A673 (cell line): ENCODE measurements around the gene CNTNAP4. TPM values are rescaled to one million over a fixed set of nuclear protein-coding genes. Genes with fewer than 3 reads are reported as not detected.

ENCODE experiments used
- BruUV-seq: library from RNA; stranded (reverse); fragments of 400-500 nt; replicated peaks from 2 replicates; lab custom pipeline; 2021; lab: Mats Ljungman, UMichigan
- CTCF ChIA-PET: fragments of 300-600 bp; sonication (Branson Sonifier 250); formaldehyde crosslinking; loops from one replicate; lab custom pipeline; 2022; ENCODE audit warnings: antibody characterized with exemption; lab: Charles Lee
- POLR2A ChIA-PET: fragments of 300-600 bp; sonication (Branson Sonifier 250); formaldehyde crosslinking; loops from one replicate; lab custom pipeline; 2022; ENCODE audit warnings: antibody characterized with exemption; ENCODE audit not compliant: low non-redundant PET; lab: Charles Lee
- DNase-seq: peaks from one replicate; pipeline ENCODE4 v3.0.0-alpha.2; 2015; ENCODE audit warnings: low spot score
- H3K27ac ChIP-seq: fragments of 200-600 bp; sonication (generic); 2 replicates; pipeline ENCODE4 v1.5.1; 2016; ENCODE audit warnings: mixed run types, low read depth, mild to moderate bottlenecking, mixed read lengths, antibody characterized with exemption, low read length; ENCODE audit not compliant: poor library complexity, severe bottlenecking
- H3K27me3 ChIP-seq: fragments of 200-600 bp; sonication (generic); replicated peaks from 2 replicates; pipeline ENCODE4 v1.6.1; 2017; ENCODE audit warnings: mixed run types, low read depth, mild to moderate bottlenecking, mixed read lengths, antibody characterized with exemption, low read length; ENCODE audit not compliant: insufficient read depth, poor library complexity
- H3K36me3 ChIP-seq: fragments of 200-600 bp; sonication (generic); 2 replicates; pipeline ENCODE4 v1.6.1; 2016; ENCODE audit warnings: mixed run types, mild to moderate bottlenecking, mixed read lengths, antibody characterized with exemption, low read length; ENCODE audit not compliant: insufficient read depth, poor library complexity, severe bottlenecking
- H3K4me1 ChIP-seq: fragments of 200-600 bp; sonication (generic); 2 replicates; pipeline ENCODE4 v1.6.1; 2017; ENCODE audit warnings: mixed run types, mild to moderate bottlenecking, mixed read lengths, antibody characterized with exemption, low read length; ENCODE audit not compliant: insufficient read depth, poor library complexity, severe bottlenecking
- H3K4me3 ChIP-seq: fragments of 200-600 bp; sonication (generic); 2 replicates; pipeline ENCODE4 v1.5.1; 2016; ENCODE audit warnings: low read depth, mixed run types, mild to moderate bottlenecking, mixed read lengths, low read length; ENCODE audit not compliant: poor library complexity, severe bottlenecking
- H3K9me3 ChIP-seq: fragments of 200-600 bp; sonication (generic); 2 replicates; pipeline ENCODE4 v1.6.1; 2016; ENCODE audit warnings: mixed run types, low read depth, mild to moderate bottlenecking, mixed read lengths, antibody characterized with exemption, low read length; ENCODE audit not compliant: poor library complexity, severe bottlenecking
- CTCF ChIP-seq: fragments of 300-800, 200-600 bp; sonication (generic); conservative IDR thresholded peaks from 2 replicates; pipeline ENCODE4 v1.5.1; 2017; ENCODE audit warnings: low read depth, mild to moderate bottlenecking, antibody characterized with exemption, low read length, moderate library complexity, mixed read lengths
- EZH2 ChIP-seq: fragments of 200-600 bp; sonication (generic); IDR thresholded peaks from 2 replicates; pipeline ENCODE4 v1.6.1; 2017; ENCODE audit warnings: borderline replicate concordance, low read depth, mild to moderate bottlenecking, mixed read lengths, antibody characterized with exemption, low read length; ENCODE audit not compliant: poor library complexity, severe bottlenecking
- intact Hi-C: fragments of 100-400 bp; cut with micrococcal nuclease; formaldehyde crosslinking; loops from one replicate; pipeline ENCODE4 v1.10.0; 2022; ENCODE audit not compliant: unreplicated experiment
- total RNA-seq: library from RNA; stranded (reverse); gene quantifications from 2 replicates; pipeline ENCODE4 v1.2.3, GENCODE V29; 2021

Gene CNTNAP4
- total RNA-seq, 1 experiment from 2014 or later, result not detected

DNA sequence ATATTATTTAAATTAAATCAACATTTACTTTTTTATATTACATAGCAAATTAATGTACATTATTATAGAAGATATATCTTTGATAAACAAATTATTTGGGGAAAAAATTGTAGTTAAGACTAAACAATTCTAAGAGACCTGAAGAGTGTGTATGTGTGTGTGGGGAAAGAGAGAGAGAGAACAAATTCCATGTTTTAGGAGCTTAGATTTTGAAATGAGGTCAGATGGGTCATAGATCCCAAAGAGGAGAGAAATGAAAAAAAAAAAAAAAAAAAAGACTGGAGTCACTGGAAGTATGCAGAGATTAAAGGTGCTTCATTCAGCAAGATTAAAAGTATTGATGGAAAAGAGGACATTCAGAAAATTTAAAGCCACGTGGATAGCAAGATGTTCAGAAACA, 206.8 kb downstream of the CNTNAP4 start:
- TF ChIP-seq EZH2, result no peak
- TF ChIP-seq CTCF, result no peak
- no peak for DNase-seq
- H3K27me3 ChIP-seq, result peaks cover 20% of the 10 kb centered on the region
- ChIA-PET POLR2A (no interaction called here), CTCF (no interaction called here)
- no peaks in the 10 kb centered on the region for H3K9me3 ChIP-seq
- H3K36me3 ChIP-seq, result no peaks in the 10 kb centered on the region
- no peaks in the 10 kb centered on the region for H3K4me1 ChIP-seq
- H3K27ac ChIP-seq, result no peak overlapping the region
- no TSS peak for BruUV-seq
- H3K4me3 ChIP-seq, result no peak overlapping the region
- intact Hi-C loops, result no loop called here

DNA sequence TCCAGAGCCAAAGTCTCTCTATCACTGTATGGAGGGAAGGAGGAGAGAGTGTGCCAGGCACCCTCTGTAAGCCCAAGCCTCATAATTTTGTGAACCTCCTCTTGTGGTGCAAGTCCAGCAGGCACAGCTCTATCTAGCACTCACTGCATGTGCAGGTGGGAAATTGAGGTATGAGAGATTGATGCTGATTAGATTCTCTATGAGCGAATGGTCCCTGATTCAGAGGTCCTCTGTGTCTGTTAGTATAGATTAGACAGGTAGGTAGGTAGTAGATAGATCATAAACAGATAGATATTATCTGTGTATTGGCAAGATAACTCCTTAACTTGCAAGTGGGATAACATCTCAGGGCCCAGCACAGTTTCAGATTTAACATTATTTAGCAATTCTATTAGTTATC, 209.5 kb downstream of the CNTNAP4 start:
- TF ChIP-seq EZH2 (no peak), CTCF (no peak)
- Histone ChIP-seq H3K27ac (no peak overlapping the region), H3K4me3 (no peak overlapping the region), H3K27me3 (peaks cover 20% of the 10 kb centered on the region), H3K9me3 (no peaks in the 10 kb centered on the region), H3K4me1 (no peaks in the 10 kb centered on the region), H3K36me3 (no peaks in the 10 kb centered on the region)
- POLR2A ChIA-PET, result no interaction called here
- CTCF ChIA-PET, result no interaction called here
- DNase-seq, result no peak
- intact Hi-C loops, result no loop called here
- BruUV-seq, result no TSS peak

DNA sequence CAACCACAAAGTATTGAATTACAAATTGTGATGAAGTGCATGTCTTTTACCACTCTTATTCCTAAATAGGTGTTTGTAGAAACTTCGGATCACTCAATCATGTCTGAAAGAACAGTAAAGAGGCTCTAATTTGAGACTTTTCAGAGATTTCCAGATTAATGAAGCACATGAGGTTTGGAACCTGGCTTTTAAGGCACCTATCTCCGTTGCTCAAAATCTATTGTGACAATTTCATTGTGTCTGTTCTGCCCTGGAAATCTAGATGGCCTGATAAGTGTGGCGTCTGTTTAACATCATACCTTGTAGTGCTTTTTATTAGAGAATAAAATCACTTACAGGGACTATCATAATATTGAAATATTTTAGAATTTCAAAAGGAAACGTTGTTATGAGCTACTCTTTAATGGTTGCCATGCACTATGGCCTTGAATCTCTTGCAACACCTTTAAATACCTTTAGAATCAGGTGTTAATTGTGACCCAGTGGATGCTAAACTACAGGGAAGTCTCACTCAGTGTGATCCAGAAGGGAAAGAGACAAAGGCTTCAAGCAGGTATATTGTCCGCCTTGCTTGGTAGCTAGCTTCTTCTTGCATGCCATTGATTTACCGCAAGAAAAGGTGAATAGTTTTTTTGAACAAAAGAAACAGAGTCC, 210.3 kb downstream of the CNTNAP4 start:
- Histone ChIP-seq H3K9me3 (no peaks in the 10 kb centered on the region), H3K4me1 (no peaks in the 10 kb centered on the region), H3K36me3 (no peaks in the 10 kb centered on the region), H3K4me3 (no peak overlapping the region), H3K27ac (no peak overlapping the region), H3K27me3 (peaks cover 20% of the 10 kb centered on the region)
- POLR2A ChIA-PET, result no interaction called here
- CTCF ChIA-PET, result no interaction called here
- no TSS peak for BruUV-seq
- no peak for DNase-seq
- intact Hi-C loops, result no loop called here
- TF ChIP-seq CTCF, result no peak
- no peak for TF ChIP-seq EZH2
